Natural killer cell treated with Interleukin-12 subunit alpha and Interleukin-12 subunit beta and Interleukin-15 and Interleukin-18, amount 100 ng/mL, for 72 hours (primary cell): ENCODE results near the gene VSIG4. TPM values are rescaled to one million over a fixed set of nuclear protein-coding genes. Genes with fewer than 3 reads are reported as not detected.

Experiments used
- ATAC-seq, 2 donors: fragments of 150-1000 bp; cut with Tn5 transposase in 1 of 2; sonication (Bioruptor Pico), chemical (Tn5 transposase) in 1 of 2; 2 replicates each; pipeline ENCODE4 v1.10.0; 2021
- DNase-seq: peaks from one replicate; pipeline ENCODE4 v3.0.0; 2022; ENCODE audit warnings: low spot score
- H3K27ac Mint-ChIP-seq, 2 donors: 1 replicate in 1 of 2; 2 replicates in 1 of 2; pipeline ENCODE4 v1.8.0; 2022; ENCODE audit warnings: mixed read lengths in 2 of 2, mild to moderate bottlenecking in 1 of 2, moderate library complexity in 1 of 2
- H3K27me3 Mint-ChIP-seq, 2 donors: 1 replicate in 1 of 2; 2 replicates in 1 of 2; pipeline ENCODE4 v1.8.0; 2022; ENCODE audit warnings: mixed read lengths in 2 of 2
- H3K36me3 Mint-ChIP-seq: one replicate; pipeline ENCODE4 v1.8.0; 2022; ENCODE audit warnings: mixed read lengths
- H3K4me1 Mint-ChIP-seq, 2 donors: 1 replicate in 1 of 2; 2 replicates in 1 of 2; pipeline ENCODE4 v1.8.0; 2022; ENCODE audit warnings: low read depth in 2 of 2, mixed read lengths in 2 of 2, mild to moderate bottlenecking in 1 of 2
- H3K4me3 Mint-ChIP-seq: one replicate; pipeline ENCODE4 v1.8.0; 2022; ENCODE audit warnings: mixed read lengths
- H3K9me3 Mint-ChIP-seq: 2 replicates; pipeline ENCODE4 v1.8.0; 2022; ENCODE audit warnings: mixed read lengths
- total RNA-seq, 2 donors: library from RNA; stranded (reverse); gene quantifications; one replicate each; pipeline ENCODE4 v1.2.3, GENCODE V29; 2022

Gene VSIG4
- total RNA-seq, 2 donors from 2014 or later: not detected

DNA sequence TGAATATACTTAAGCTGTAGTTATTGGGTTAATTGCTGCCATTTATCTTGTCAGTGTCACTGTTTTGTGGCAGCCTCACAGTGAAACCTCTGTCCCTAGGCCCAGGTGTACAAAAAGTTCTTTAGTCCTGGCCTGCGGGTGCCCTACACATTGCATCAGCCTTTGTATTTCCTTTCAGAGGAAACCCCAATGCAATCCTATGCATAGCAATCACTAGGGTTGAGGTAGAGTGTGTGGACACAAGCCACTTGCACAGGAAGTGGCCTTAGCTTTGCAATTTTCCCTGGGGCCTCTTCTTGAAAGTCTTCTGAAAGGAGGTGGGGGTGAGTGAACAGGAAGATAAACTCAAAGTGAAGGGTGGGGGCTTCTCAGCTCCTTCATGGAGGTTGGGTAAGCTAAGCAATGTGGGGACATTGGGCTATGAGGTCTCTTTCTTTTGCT lies 27.8 kb downstream of the VSIG4 start:
- Mint-ChIP-seq H3K4me3 (peak overlapping the region; percentile 79), H3K27me3 (no peaks in the 10 kb centered on the region), H3K36me3 (peaks cover 7% of the 10 kb centered on the region), H3K27ac (peak overlapping the region; percentile 91 to 94), H3K4me1 (peaks cover 59 to 61% of the 10 kb centered on the region in 2 donors), H3K9me3 (peaks cover 3% of the 10 kb centered on the region)
- ATAC-seq (peak; percentile 78 to 89), DNase-seq (peak; percentile 81)

- Mint-ChIP-seq H3K4me3 (peak overlapping the region; percentile 20), H3K4me1 (peaks cover 53 to 62% of the 10 kb centered on the region in 2 donors), H3K9me3 (peaks cover 15% of the 10 kb centered on the region), H3K27me3 (no peaks in the 10 kb centered on the region), H3K36me3 (peaks cover 12% of the 10 kb centered on the region), H3K27ac (peak overlapping the region in 1 of 2 donors; percentile 24)
- ATAC-seq (no peak), DNase-seq (no peak)
Measured at GRCh38 chrX:66009231-66009845, 30.5 kb downstream of the VSIG4 start.

GRCh38 chrX:66008328-66008970 lies 31.4 kb downstream of the VSIG4 start:
- ATAC-seq (no peak), DNase-seq (no peak)
- Mint-ChIP-seq H3K4me1 (peaks cover 54 to 60% of the 10 kb centered on the region in 2 donors), H3K9me3 (peaks cover 15% of the 10 kb centered on the region), H3K4me3 (no peak overlapping the region), H3K36me3 (peaks cover 12% of the 10 kb centered on the region), H3K27ac (no peak overlapping the region), H3K27me3 (no peaks in the 10 kb centered on the region)

- ATAC-seq (no peak), DNase-seq (no peak)
- Mint-ChIP-seq H3K4me1 (peaks cover 52 to 56% of the 10 kb centered on the region in 2 donors), H3K27me3 (no peaks in the 10 kb centered on the region), H3K36me3 (peaks cover 12% of the 10 kb centered on the region), H3K27ac (no peak overlapping the region), H3K4me3 (no peak overlapping the region), H3K9me3 (peaks cover 15% of the 10 kb centered on the region)
Measured at GRCh38 chrX:66007851-66008250, 32.0 kb downstream of the VSIG4 start.

GRCh38 chrX:66005830-66006449 lies 33.9 kb downstream of the VSIG4 start:
- Mint-ChIP-seq H3K4me3 (peak overlapping the region; percentile 59), H3K27me3 (no peaks in the 10 kb centered on the region), H3K9me3 (peaks cover 13% of the 10 kb centered on the region), H3K36me3 (peaks cover 9% of the 10 kb centered on the region), H3K4me1 (peaks cover 45% of the 10 kb centered on the region in 2 donors), H3K27ac (peak overlapping the region; percentile 64 to 93)
- no peak for DNase-seq
- peak in 1 of 2 donors; percentile 67 for ATAC-seq

GRCh38 chrX:66004928-66005829 lies 34.7 kb downstream of the VSIG4 start:
- Mint-ChIP-seq H3K27ac (peak overlapping the region; percentile 64 to 93), H3K36me3 (peaks cover 5% of the 10 kb centered on the region), H3K9me3 (peaks cover 12% of the 10 kb centered on the region), H3K4me1 (peaks cover 39 to 40% of the 10 kb centered on the region in 2 donors), H3K4me3 (peak overlapping the region; percentile 59), H3K27me3 (no peaks in the 10 kb centered on the region)
- DNase-seq: no peak
- ATAC-seq: no peak

- Mint-ChIP-seq H3K4me1 (peaks cover 52 to 54% of the 10 kb centered on the region in 2 donors), H3K4me3 (peak overlapping the region; percentile 29), H3K27ac (peak overlapping the region; percentile 64 to 66), H3K27me3 (peaks cover 0 to 2% of the 10 kb centered on the region in 2 donors), H3K9me3 (peaks cover 12% of the 10 kb centered on the region), H3K36me3 (peaks cover 5% of the 10 kb centered on the region)
- DNase-seq (no peak), ATAC-seq (no peak)
Measured at GRCh38 chrX:66002824-66003680, 36.8 kb downstream of the VSIG4 start.

DNA sequence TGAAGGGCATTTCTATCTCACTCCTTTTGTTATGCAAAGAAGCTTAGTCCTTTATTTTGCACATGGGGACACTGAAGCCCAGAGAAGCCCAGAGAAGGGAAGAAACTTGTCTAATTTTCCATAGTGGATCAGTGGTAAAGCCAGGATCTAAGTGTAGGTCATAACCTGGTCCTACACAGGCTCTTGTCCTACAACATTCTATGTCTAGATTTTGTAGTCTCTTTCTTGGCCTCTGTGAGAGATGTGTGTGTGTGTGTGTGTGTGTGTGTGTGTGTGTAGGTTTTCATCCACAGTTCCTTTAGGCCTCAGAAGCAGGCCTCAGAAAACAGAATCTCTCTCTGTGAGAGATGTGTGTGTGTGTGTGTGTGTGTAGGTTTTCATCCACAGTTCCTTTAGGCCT lies 38.3 kb downstream of the VSIG4 start:
- Mint-ChIP-seq H3K4me3 (no peak overlapping the region), H3K36me3 (peaks cover 5% of the 10 kb centered on the region), H3K27me3 (peaks cover 0 to 2% of the 10 kb centered on the region in 2 donors), H3K9me3 (peaks cover 12% of the 10 kb centered on the region), H3K4me1 (peaks cover 52 to 54% of the 10 kb centered on the region in 2 donors), H3K27ac (peak overlapping the region; percentile 31 to 66)
- DNase-seq: no peak
- no peak for ATAC-seq

- DNase-seq (no peak), ATAC-seq (no peak)
- Mint-ChIP-seq H3K27me3 (peaks cover 0 to 2% of the 10 kb centered on the region in 2 donors), H3K4me3 (no peak overlapping the region), H3K27ac (no peak overlapping the region), H3K36me3 (peaks cover 5% of the 10 kb centered on the region), H3K9me3 (peaks cover 12% of the 10 kb centered on the region), H3K4me1 (peaks cover 48 to 49% of the 10 kb centered on the region in 2 donors)
Measured at GRCh38 chrX:66000628-66001272, 39.1 kb downstream of the VSIG4 start.

DNA sequence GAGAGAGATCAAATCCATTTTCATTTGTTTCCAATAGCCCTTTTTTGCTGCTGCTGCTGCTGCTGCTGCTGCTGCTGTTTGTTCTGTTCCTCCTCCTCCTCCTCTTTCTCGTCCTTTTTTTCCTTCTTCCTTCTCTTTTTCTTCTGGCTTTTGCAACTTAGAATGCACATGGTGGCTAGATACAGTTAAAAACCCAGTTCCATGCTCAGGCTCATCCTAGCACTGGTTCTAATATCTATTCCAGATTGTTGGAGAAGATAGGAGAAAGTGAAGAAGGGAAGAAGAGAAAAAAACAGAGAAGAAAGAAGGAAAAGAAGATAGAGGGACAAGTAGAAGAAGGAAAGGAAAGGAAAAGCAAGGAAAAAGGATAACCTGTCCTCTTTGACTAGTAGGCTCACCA lies 39.7 kb downstream of the VSIG4 start:
- no peak for DNase-seq
- peaks cover 8% of the 10 kb centered on the region for H3K9me3 Mint-ChIP-seq
- H3K27me3 Mint-ChIP-seq: peaks cover 0 to 2% of the 10 kb centered on the region in 2 donors
- no peak overlapping the region for H3K4me3 Mint-ChIP-seq
- peaks cover 5% of the 10 kb centered on the region for H3K36me3 Mint-ChIP-seq
- peaks cover 43 to 45% of the 10 kb centered on the region in 2 donors for H3K4me1 Mint-ChIP-seq
- peak overlapping the region in 1 of 2 donors; percentile 51 for H3K27ac Mint-ChIP-seq
- ATAC-seq: no peak

- peaks cover 4% of the 10 kb centered on the region for H3K36me3 Mint-ChIP-seq
- no peak overlapping the region for H3K4me3 Mint-ChIP-seq
- H3K27ac Mint-ChIP-seq: peak overlapping the region in 1 of 2 donors; percentile 51
- DNase-seq: no peak
- H3K9me3 Mint-ChIP-seq: peaks cover 3% of the 10 kb centered on the region
- H3K4me1 Mint-ChIP-seq: peaks cover 38 to 45% of the 10 kb centered on the region in 2 donors
- peaks cover 0 to 2% of the 10 kb centered on the region in 2 donors for H3K27me3 Mint-ChIP-seq
- no peak for ATAC-seq
Measured at GRCh38 chrX:65999563-66000148, 40.2 kb downstream of the VSIG4 start.

DNA sequence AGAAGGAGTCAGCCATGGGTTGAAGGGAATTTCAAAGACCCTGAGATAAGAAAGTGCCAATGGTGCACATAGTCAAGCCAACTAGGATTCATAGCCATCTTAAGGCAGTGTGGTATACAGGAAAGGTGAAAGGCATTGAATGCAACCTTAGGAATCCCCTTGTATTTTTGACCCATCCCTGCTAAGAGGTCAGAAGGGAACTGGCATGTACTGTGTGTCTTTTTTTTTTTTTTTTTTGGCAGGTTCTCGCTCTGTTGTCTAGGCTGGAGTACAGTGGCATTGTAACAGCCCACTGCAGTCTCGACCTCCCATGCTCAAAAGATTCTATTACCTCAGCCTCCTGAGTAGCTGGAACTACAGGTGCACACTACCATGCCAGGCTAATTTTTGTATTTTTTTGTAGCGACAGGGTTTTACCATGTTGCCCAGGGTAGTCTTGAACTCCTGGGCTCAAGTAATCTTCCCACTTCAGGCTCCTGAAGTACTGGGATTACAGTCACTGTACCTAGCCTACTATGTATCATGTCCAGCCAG lies 40.8 kb downstream of the VSIG4 start:
- ATAC-seq (no peak), DNase-seq (no peak)
- H3K27ac Mint-ChIP-seq: peak overlapping the region; percentile 21 to 39
- no peak overlapping the region for H3K4me3 Mint-ChIP-seq
- H3K4me1 Mint-ChIP-seq: peaks cover 33 to 45% of the 10 kb centered on the region in 2 donors
- H3K36me3 Mint-ChIP-seq: no peaks in the 10 kb centered on the region
- H3K27me3 Mint-ChIP-seq: peaks cover 0 to 2% of the 10 kb centered on the region in 2 donors
- H3K9me3 Mint-ChIP-seq: no peaks in the 10 kb centered on the region
